ENCODE measurements around the gene RGPD3. TPM values are rescaled to one million over a fixed set of nuclear protein-coding genes. Genes with fewer than 3 reads are reported as not detected.
"Not testable (repeated sequence)": the region's sequence is repeated elsewhere in the genome, so short reads cannot be mapped to it uniquely, and the experiment has no call there.

Gene RGPD3
- total and polyA plus RNA-seq, 2 donors = 0.32 to 1.6 TPM

- not testable (repeated sequence) for H3K4me1 ChIP-seq (ENCODE audit: insufficient read depth); DNase-seq (ENCODE audit: extremely low spot score); H3K36me3 ChIP-seq (ENCODE audit: insufficient read depth); H3K4me3 ChIP-seq (ENCODE audit: low read depth, low read length); H3K27ac ChIP-seq (ENCODE audit: low read depth)
- 92% methylated on average over 5 of the region's 5 CpGs for WGBS
Observed at GRCh38 chr2:106390680-106391079, 77.5 kb downstream of the RGPD3 start.

DNA sequence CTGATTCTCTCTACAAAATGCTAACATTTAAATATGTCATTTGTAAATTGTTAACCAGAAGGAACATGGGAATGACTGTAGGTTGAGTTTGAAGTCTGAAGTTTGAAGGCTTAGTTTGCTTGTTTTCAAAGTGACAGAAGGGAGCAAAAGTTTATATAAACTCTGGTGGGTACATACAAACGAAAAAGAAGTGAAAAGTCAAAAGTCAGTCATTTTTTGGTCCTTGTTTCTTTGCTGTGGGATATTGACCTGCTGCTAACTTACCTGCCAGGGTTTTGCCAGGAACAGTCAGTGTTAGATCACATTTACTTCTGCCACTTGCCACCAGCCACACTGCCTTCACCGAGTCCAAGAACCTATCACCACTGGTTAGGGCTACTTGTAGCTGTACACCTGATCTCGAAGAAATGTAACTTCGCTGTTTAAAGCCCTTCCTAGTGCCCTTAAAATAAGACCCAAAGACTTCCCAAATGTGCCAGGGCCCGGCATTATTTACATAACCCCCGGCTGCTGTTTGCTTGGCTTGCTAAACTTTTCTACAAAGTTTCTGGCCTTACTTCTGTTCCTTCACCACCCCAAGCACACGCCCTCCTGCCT is 79.3 kb downstream of the RGPD3 start:
- H3K4me1 ChIP-seq (ENCODE audit: insufficient read depth); DNase-seq (ENCODE audit: extremely low spot score); H3K36me3 ChIP-seq (ENCODE audit: insufficient read depth); H3K4me3 ChIP-seq (ENCODE audit: low read depth, low read length); H3K27ac ChIP-seq (ENCODE audit: low read depth): not testable (repeated sequence)
- WGBS = 78% methylated on average over 7 of the region's 7 CpGs

GRCh38 chr2:106384548-106384947 is 83.7 kb downstream of the RGPD3 start:
- not testable (repeated sequence) for H3K36me3 ChIP-seq (ENCODE audit: insufficient read depth); H3K27ac ChIP-seq (ENCODE audit: low read depth); H3K4me3 ChIP-seq (ENCODE audit: low read depth, low read length); H3K4me1 ChIP-seq (ENCODE audit: insufficient read depth); DNase-seq (ENCODE audit: extremely low spot score)
- 88% methylated on average over 8 of the region's 8 CpGs for WGBS

DNA sequence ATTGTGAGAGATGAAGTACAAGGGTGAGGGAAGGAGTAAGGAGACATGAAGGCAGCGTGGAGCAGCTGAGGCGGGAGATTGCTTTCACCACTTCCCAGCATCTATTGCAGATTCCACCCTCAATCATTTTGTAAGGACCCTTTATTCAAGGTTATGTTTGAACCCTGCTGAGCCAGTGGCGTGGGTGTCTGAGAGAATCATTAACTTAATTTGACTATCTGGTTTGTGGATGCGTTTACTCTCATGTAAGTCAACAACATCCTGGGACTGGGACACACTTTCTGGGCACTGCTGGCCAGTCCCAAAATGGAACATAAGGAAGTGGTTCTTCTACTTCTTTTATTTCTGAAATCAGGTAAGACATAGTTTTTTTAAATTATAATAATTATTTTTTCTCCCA is 86.3 kb downstream of the RGPD3 start:
- H3K36me3 ChIP-seq (ENCODE audit: insufficient read depth); H3K4me3 ChIP-seq (ENCODE audit: low read depth, low read length); DNase-seq (ENCODE audit: extremely low spot score); H3K4me1 ChIP-seq (ENCODE audit: insufficient read depth); H3K27ac ChIP-seq (ENCODE audit: low read depth): not testable (repeated sequence)
- WGBS = 91% methylated on average over 4 of the region's 4 CpGs

GRCh38 chr2:106379567-106379966 is 88.6 kb downstream of the RGPD3 start:
- H3K4me3 ChIP-seq (ENCODE audit: low read depth, low read length); H3K27ac ChIP-seq (ENCODE audit: low read depth); H3K4me1 ChIP-seq (ENCODE audit: insufficient read depth); DNase-seq (ENCODE audit: extremely low spot score); H3K36me3 ChIP-seq (ENCODE audit: insufficient read depth): not testable (repeated sequence)
- WGBS = 71% methylated on average over 3 of the region's 3 CpGs

GRCh38 chr2:106369182-106369581 is 99.0 kb downstream of the RGPD3 start:
- DNase-seq (ENCODE audit: extremely low spot score); H3K27ac ChIP-seq (ENCODE audit: low read depth); H3K4me1 ChIP-seq (ENCODE audit: insufficient read depth); H3K36me3 ChIP-seq (ENCODE audit: insufficient read depth); H3K4me3 ChIP-seq (ENCODE audit: low read depth, low read length): not testable (repeated sequence)
- 50% methylated on average over 2 of the region's 3 CpGs for WGBS

- no peak overlapping the region for H3K27ac ChIP-seq (ENCODE audit: low read depth)
- no peak overlapping the region for H3K4me3 ChIP-seq (ENCODE audit: low read depth, low read length)
- no peaks in the 10 kb centered on the region for H3K36me3 ChIP-seq (ENCODE audit: insufficient read depth)
- 53% methylated on average over 12 of the region's 12 CpGs for WGBS
- no peaks in the 10 kb centered on the region for H3K4me1 ChIP-seq (ENCODE audit: insufficient read depth)
- no peak for DNase-seq (ENCODE audit: extremely low spot score)
Observed at GRCh38 chr2:106366204-106366885, 101.9 kb downstream of the RGPD3 start.

- DNase-seq (ENCODE audit: extremely low spot score) = no peak
- no peak overlapping the region for H3K4me3 ChIP-seq (ENCODE audit: low read depth, low read length)
- H3K36me3 ChIP-seq (ENCODE audit: insufficient read depth) = no peaks in the 10 kb centered on the region
- H3K4me1 ChIP-seq (ENCODE audit: insufficient read depth) = no peaks in the 10 kb centered on the region
- H3K27ac ChIP-seq (ENCODE audit: low read depth) = no peak overlapping the region
- 92% methylated on average over 2 of the region's 2 CpGs for WGBS
Observed at GRCh38 chr2:106363791-106364190, 104.4 kb downstream of the RGPD3 start.

DNA sequence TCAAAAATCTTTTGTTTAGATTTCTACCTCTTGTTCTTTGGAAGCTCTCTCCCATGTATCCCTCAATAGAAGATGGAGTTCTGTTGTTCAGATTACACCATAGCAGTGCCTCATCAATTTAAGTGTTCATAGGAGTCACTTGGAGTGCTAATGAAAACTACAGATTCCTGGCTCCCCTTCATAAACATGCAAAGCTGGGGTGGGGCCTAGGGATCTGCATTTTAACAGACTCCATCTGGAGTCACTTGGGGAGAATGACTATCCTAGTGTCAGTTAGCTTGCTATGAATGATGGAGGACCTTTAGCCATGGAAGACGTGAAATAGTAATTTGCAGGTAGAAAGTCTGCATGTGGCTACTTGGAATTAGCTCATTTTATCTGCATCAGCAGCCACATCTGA is 105.4 kb downstream of the RGPD3 start:
- no peak for DNase-seq (ENCODE audit: extremely low spot score)
- H3K4me1 ChIP-seq (ENCODE audit: insufficient read depth) = no peaks in the 10 kb centered on the region
- no peak overlapping the region for H3K27ac ChIP-seq (ENCODE audit: low read depth)
- H3K36me3 ChIP-seq (ENCODE audit: insufficient read depth) = no peaks in the 10 kb centered on the region
- no peak overlapping the region for H3K4me3 ChIP-seq (ENCODE audit: low read depth, low read length)
- 0% methylated on average over 1 of the region's 1 CpG for WGBS

DNA sequence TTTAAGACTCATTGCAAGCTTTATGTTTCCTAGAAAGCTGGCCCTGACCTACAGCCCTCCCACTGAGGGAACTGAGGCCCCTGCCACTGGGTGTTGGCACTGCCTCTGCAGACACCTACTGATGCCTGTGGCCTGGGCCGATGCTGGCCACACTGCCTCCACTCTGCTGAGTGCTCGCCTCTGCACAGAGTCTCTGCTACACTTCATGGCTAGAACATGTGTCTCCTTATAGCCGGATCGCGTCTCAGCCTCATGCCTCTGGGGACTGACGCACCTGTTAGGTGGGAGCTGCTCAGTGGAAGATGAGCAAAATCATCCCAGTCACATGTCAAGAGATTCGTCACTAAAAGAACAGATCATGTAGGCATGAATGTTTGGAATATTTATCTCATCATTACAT is 108.7 kb downstream of the RGPD3 start:
- WGBS = 93% methylated on average over 7 of the region's 7 CpGs
- Histone ChIP-seq H3K4me3 (ENCODE audit: low read depth, low read length) (no peak overlapping the region), H3K36me3 (ENCODE audit: insufficient read depth) (no peaks in the 10 kb centered on the region), H3K4me1 (ENCODE audit: insufficient read depth) (peaks cover 1% of the 10 kb centered on the region), H3K27ac (ENCODE audit: low read depth) (no peak overlapping the region)
- DNase-seq (ENCODE audit: extremely low spot score) = no peak

DNA sequence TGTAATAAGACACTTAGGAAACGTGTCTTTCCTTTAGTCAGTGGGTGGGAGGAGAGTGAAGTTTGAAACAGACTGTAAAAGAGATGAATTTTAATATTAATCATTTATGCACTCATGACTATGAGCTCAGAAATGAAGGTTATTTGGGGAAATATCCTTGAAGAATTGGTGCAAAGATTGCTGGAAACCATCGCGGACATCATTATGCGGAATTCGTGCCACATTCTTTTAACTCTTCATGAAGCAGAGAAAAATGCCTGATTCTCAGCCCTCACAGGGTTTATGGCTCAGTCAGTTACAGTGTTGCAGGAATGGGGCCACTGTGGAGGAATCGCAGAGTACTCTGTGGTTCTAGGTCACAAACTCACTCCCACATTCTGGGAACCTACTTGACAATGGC is 109.7 kb downstream of the RGPD3 start:
- DNase-seq (ENCODE audit: extremely low spot score) = no peak
- H3K27ac ChIP-seq (ENCODE audit: low read depth) = no peak overlapping the region
- H3K36me3 ChIP-seq (ENCODE audit: insufficient read depth) = no peaks in the 10 kb centered on the region
- peaks cover 1% of the 10 kb centered on the region for H3K4me1 ChIP-seq (ENCODE audit: insufficient read depth)
- WGBS = 42% methylated on average over 6 of the region's 6 CpGs
- no peak overlapping the region for H3K4me3 ChIP-seq (ENCODE audit: low read depth, low read length)

DNA sequence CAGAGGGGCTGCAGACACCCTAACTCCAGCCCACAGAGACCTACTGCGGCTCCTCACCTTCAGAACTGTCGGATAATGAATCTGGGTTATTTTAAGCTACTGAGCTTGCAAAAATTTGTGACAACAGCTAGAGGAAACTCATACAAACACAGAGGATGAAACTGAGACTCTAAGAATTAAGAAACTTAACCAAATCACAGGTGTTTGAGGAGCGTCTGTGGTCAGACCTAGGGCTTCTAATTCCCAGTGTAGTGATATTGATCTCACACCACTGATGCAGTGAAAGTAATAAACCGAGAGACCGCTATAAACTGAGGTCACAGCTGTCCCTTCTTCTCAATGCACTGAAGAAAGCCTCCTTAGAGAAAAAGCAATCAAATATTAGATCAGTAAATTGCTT is 110.1 kb downstream of the RGPD3 start:
- WGBS = 54% methylated on average over 5 of the region's 5 CpGs
- H3K4me1 ChIP-seq (ENCODE audit: insufficient read depth) = peaks cover 1% of the 10 kb centered on the region

DNA sequence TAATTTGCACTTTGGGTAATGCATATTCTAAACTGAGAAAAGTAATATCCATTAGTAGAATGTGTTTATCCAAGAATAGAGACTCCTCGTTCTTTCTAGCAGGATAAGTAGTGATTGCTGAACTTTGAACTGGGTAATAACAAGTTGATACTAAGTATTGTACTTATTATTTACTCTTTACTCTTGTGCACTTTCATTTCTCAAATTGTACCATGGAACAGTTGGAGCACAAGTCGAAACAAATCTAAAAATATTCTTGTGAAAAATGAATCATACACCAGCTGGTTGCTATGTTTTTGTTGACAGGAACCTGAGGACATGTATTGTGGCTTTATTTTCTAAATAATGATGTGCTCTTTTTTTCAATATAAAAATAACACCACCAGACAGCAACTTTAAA is 111.9 kb downstream of the RGPD3 start:
- WGBS = 39% methylated on average over 2 of the region's 2 CpGs
- DNase-seq (ENCODE audit: extremely low spot score) = no peak
- H3K4me3 ChIP-seq (ENCODE audit: low read depth, low read length) = no peak overlapping the region

More for the DNA sequence above, 110.1 kb downstream of the RGPD3 start:
- Histone ChIP-seq H3K4me3 (ENCODE audit: low read depth, low read length) (no peak overlapping the region), H3K36me3 (ENCODE audit: insufficient read depth) (no peaks in the 10 kb centered on the region), H3K27ac (ENCODE audit: low read depth) (no peak overlapping the region)
- no peak for DNase-seq (ENCODE audit: extremely low spot score)

GRCh38 chr2:106353676-106354075 is 114.5 kb downstream of the RGPD3 start:
- Histone ChIP-seq H3K4me3 (ENCODE audit: low read depth, low read length) (no peak overlapping the region), H3K4me1 (ENCODE audit: insufficient read depth) (peaks cover 1% of the 10 kb centered on the region), H3K36me3 (ENCODE audit: insufficient read depth) (no peaks in the 10 kb centered on the region), H3K27ac (ENCODE audit: low read depth) (no peak overlapping the region)
- DNase-seq (ENCODE audit: extremely low spot score) = no peak
- 85% methylated on average over 5 of the region's 5 CpGs for WGBS

More for the DNA sequence above, 111.9 kb downstream of the RGPD3 start:
- Histone ChIP-seq H3K36me3 (ENCODE audit: insufficient read depth) (no peaks in the 10 kb centered on the region), H3K4me1 (ENCODE audit: insufficient read depth) (peaks cover 1% of the 10 kb centered on the region), H3K27ac (ENCODE audit: low read depth) (no peak overlapping the region)

Data from urinary bladder (tissue), 4 donors.